Activated B cell treated with CpG ODN at 0.5 μM for 24 hours (primary cell): ENCODE data around the gene ARID2. TPM values are rescaled to one million over a fixed set of nuclear protein-coding genes. Genes with fewer than 3 reads are reported as not detected.

Source experiments
- ATAC-seq: fragments of 200-7000 bp; cut with Tn5 transposase; one replicate; pipeline ENCODE4 v1.10.0; 2021; ENCODE audit warnings: low read depth, mild to moderate bottlenecking, moderate library complexity
- CTCF ChIA-PET: fragments of 350-600 bp; sonication (Branson Sonifier 250); formaldehyde crosslinking; loops from one replicate; lab custom pipeline; 2021; ENCODE audit warnings: antibody characterized with exemption; lab: Charles Lee
- POLR2A ChIA-PET: fragments of 350-600 bp; sonication (Branson Sonifier 250); formaldehyde crosslinking; loops from one replicate; lab custom pipeline; 2021; ENCODE audit warnings: antibody characterized with exemption; lab: Charles Lee
- DNase-seq: peaks from one replicate; pipeline ENCODE4 v3.0.0; 2022
- H3K27ac Mint-ChIP-seq: one replicate; pipeline ENCODE4 v1.8.0; 2020; ENCODE audit warnings: mixed read lengths
- H3K27me3 Mint-ChIP-seq: one replicate; pipeline ENCODE4 v1.8.0; 2021; ENCODE audit warnings: mixed read lengths
- H3K36me3 Mint-ChIP-seq: one replicate; pipeline ENCODE4 v1.8.0; 2021; ENCODE audit warnings: low read depth, mixed read lengths
- H3K4me1 Mint-ChIP-seq: one replicate; pipeline ENCODE4 v1.8.0; 2021; ENCODE audit warnings: mixed read lengths
- H3K4me3 Mint-ChIP-seq: one replicate; pipeline ENCODE4 v1.8.0; 2020; ENCODE audit warnings: mild to moderate bottlenecking, mixed read lengths
- H3K9me3 Mint-ChIP-seq: one replicate; pipeline ENCODE4 v1.8.0; 2020; ENCODE audit warnings: mixed read lengths
- intact Hi-C: fragments of 100-400 bp; cut with micrococcal nuclease; formaldehyde crosslinking; loops from one replicate; pipeline ENCODE4 v1.15.1; 2024
- total RNA-seq: library from RNA; stranded (reverse); gene quantifications from 2 replicates; pipeline ENCODE4 v1.2.3, GENCODE V29; 2022
- TF ChIP-seq, protein P1 (sequence below): fragments of 200-600 bp; IDR thresholded peaks from one replicate; pipeline ENCODE4 v1.8.0; 2022; ENCODE audit warnings: antibody characterized with exemption, mild to moderate bottlenecking

The ARID2 gene
- total RNA-seq, 1 donor from 2014 or later, result 48.7 TPM

DNA sequence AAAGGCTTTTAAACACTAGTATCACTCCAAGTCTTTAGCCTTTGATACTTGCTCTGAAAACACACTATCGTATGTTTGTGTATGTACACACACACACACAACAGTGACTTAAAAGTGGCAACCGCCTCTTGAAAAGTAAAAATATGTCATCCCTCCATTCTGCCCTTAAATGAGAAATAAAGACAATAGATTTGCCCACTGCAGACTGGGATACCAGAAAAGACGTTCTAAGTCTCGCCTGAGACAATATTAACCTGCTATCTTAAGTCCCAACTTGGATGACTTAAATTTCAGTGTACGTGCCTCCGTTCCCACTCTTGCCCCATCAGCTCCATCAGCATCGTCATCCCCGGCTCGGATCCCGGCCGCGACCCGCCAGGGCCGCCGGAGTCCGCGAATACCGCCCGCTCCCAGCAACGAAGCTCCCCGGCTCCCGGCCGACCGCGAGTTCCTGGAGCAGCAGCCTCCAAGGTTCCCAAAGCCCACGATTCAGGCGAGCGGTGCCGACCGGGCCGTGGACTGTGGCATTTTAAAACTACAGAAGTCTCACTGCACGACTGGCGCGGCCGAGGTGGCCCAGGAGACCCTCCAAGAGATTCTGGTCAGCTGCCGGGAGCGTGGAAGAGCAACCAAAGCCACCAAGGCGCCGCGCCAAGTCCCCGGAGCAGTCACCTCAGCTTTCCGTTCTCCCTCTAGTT, 2.8 kb upstream of the ARID2 start:
- CTCF ChIA-PET, result interaction anchor here (0.7 to 6.8 kb wide), 9 partner anchors 12 to 556 kb away, joined by 3 to 77 read pairs (median 5); no protein-coding TSS in a partner anchor
- peaks cover 29% of the 10 kb centered on the region for H3K36me3 Mint-ChIP-seq
- H3K27ac Mint-ChIP-seq, result peak overlapping the region; percentile 99
- ATAC-seq (no peak), DNase-seq (peak; percentile 46)
- intact Hi-C loops, result loop anchor here (1.0 to 10.0 kb wide), 6 partner anchors 57 to 1981 kb away; partner anchors contain the start of genes RPAP3, SLC38A1 and SLC38A2
- H3K27me3 Mint-ChIP-seq, result no peaks in the 10 kb centered on the region
- TF ChIP-seq, protein P1, sequence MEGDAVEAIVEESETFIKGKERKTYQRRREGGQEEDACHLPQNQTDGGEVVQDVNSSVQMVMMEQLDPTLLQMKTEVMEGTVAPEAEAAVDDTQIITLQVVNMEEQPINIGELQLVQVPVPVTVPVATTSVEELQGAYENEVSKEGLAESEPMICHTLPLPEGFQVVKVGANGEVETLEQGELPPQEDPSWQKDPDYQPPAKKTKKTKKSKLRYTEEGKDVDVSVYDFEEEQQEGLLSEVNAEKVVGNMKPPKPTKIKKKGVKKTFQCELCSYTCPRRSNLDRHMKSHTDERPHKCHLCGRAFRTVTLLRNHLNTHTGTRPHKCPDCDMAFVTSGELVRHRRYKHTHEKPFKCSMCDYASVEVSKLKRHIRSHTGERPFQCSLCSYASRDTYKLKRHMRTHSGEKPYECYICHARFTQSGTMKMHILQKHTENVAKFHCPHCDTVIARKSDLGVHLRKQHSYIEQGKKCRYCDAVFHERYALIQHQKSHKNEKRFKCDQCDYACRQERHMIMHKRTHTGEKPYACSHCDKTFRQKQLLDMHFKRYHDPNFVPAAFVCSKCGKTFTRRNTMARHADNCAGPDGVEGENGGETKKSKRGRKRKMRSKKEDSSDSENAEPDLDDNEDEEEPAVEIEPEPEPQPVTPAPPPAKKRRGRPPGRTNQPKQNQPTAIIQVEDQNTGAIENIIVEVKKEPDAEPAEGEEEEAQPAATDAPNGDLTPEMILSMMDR, result no peak
- H3K9me3 Mint-ChIP-seq, result no peaks in the 10 kb centered on the region
- peak overlapping the region; percentile 92 for H3K4me3 Mint-ChIP-seq
- H3K4me1 Mint-ChIP-seq, result peaks cover 42% of the 10 kb centered on the region
- POLR2A ChIA-PET, result interaction anchor here (0.8 to 6.2 kb wide), 13 partner anchors 9 to 511 kb away, joined by 3 to 49 read pairs (median 6); partner anchors contain the start of genes ANO6 and SCAF11

DNA sequence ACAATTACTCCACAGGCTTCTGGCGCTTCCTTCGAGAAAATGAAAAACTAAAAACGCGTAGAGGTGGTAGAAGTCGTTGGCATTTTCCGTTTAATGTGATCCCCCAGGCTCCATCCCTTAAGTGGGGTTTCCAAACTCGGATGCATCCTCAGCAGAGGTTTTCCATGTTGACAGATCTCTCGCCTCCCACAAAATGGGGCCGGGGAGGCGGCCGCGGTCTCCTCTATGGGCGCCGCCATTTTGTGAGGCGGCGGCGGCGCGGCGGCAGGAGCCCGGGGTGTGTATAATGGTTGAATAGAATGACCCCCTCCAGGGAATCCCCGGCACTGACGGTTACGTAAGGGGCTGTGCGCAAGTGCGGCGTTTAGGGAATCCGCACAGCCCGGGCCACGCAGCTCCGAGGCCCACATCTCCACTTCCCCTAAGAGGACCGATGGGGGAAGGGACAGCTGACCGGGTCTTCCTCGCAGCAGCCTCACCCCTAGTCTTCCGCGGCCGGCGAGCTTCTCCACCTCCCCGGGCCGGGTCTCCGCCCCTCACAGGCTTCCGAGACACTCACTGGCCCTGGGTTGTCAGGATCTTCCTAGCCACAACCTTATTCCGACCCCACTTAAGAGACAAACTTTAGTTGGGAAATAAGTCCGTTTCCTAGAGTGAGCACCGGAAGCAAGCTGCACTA, 2.1 kb upstream of the ARID2 start:
- peaks cover 28% of the 10 kb centered on the region for H3K36me3 Mint-ChIP-seq
- peak overlapping the region; percentile 92 for H3K4me3 Mint-ChIP-seq
- POLR2A ChIA-PET, result interaction anchor here (0.7 to 6.2 kb wide), 18 partner anchors 10 to 542 kb away, joined by 3 to 49 read pairs (median 5); partner anchors contain the start of genes ANO6 and SCAF11
- H3K9me3 Mint-ChIP-seq, result no peaks in the 10 kb centered on the region
- peak overlapping the region; percentile 99 for H3K27ac Mint-ChIP-seq
- DNase-seq, result peak; percentile 81
- peaks cover 42% of the 10 kb centered on the region for H3K4me1 Mint-ChIP-seq
- intact Hi-C loops, result loop anchor here (1.0 to 10.0 kb wide), 6 partner anchors 58 to 1980 kb away; partner anchors contain the start of genes RPAP3, SLC38A1 and SLC38A2
- ATAC-seq, result peak; percentile 56
- CTCF ChIA-PET, result interaction anchor here (0.8 to 6.8 kb wide), 5 partner anchors 13 to 557 kb away, joined by 3 to 77 read pairs (median 9); no protein-coding TSS in a partner anchor
- TF ChIP-seq, protein P1, result no peak
- no peaks in the 10 kb centered on the region for H3K27me3 Mint-ChIP-seq

DNA sequence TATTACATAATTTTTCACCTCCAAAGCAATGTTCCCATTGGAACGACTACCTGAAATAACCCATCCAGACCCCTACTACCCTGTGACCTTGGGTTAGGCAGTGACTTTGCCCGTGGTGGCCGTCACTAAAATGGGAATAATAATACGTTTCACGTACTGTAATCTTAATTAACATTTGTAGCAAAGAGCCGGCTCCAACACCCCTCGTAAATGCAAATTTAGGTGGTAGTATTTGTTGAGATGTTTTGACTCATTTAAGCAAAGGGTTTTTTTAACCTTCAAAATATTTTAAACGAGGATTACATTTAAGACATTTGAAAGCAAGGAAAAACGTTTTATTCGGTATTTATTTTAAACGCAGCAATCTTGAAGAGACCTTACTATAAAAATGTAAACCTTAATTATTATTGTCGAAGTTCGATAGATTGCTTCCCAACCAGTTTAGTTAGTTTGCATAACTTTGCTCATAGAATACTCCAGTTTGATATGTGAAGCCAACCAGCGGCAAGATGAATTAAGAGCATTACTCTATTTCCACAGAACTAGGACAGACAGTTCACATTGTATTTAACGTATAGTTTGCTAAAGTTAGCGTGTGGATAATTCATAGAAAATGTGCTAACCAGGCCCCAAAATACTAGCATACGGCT, 1.4 kb upstream of the ARID2 start:
- no peak for ATAC-seq
- Mint-ChIP-seq H3K4me3 (peak overlapping the region; percentile 92), H3K4me1 (peaks cover 42% of the 10 kb centered on the region), H3K27ac (peak overlapping the region; percentile 99), H3K27me3 (no peaks in the 10 kb centered on the region), H3K36me3 (peaks cover 27% of the 10 kb centered on the region), H3K9me3 (no peaks in the 10 kb centered on the region)
- TF ChIP-seq, protein P1, result no peak
- intact Hi-C loops, result loop anchor here (1.0 to 10.0 kb wide), 8 partner anchors 59 to 1979 kb away; partner anchors contain the start of genes ANO6, RPAP3, SCAF11 and SLC38A1
- POLR2A ChIA-PET, result interaction anchor here (0.6 to 6.2 kb wide), 21 partner anchors 10 to 541 kb away, joined by 3 to 49 read pairs (median 5); partner anchors contain the start of genes ANO6 and SCAF11
- CTCF ChIA-PET, result interaction anchor here (0.9 to 6.8 kb wide), 4 partner anchors 15 to 184 kb away, joined by 3 to 77 read pairs (median 24); no protein-coding TSS in a partner anchor
- no peak for DNase-seq

DNA sequence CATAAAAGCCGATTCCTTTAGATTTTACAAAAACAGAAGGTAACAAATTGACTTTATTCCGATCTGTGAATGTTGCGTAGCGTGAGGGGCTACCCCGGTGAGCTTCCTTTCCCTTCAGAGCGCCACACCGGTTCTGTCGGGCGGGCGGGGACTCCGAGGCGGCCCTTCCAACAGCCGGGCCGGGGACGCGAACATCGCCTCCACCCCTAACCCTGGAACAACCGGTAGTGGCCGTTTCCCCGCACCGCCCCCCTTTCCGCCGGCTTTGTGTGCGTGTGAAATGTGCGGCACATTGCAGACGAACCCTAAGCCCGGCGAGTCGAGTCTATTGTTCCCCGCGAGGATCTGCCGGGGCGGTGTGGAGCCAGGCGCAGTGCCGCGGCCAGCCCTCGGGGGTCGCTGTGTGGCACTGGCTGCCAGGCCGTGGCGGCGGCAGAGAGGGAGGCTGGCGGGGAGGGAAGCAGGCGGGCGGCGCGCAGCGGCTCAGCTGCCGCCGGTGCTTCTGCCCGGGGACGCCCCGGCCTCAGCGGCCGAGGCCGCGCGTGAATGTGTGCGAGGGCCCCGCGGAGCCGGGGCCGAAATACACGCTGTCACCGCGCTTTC, 775 bp upstream of the ARID2 start:
- intact Hi-C loops, result loop anchor here (1.0 to 10.0 kb wide), 6 partner anchors 262 to 1979 kb away; partner anchors contain the start of genes ANO6, RPAP3, SCAF11 and SLC38A1
- no peaks in the 10 kb centered on the region for H3K9me3 Mint-ChIP-seq
- TF ChIP-seq, protein P1, result peak; percentile 60
- H3K36me3 Mint-ChIP-seq, result peaks cover 28% of the 10 kb centered on the region
- peak overlapping the region; percentile 99 for H3K27ac Mint-ChIP-seq
- no peaks in the 10 kb centered on the region for H3K27me3 Mint-ChIP-seq
- DNase-seq (peak; percentile 97), ATAC-seq (peak; percentile 68)
- ChIA-PET POLR2A (interaction anchor here (0.6 to 6.2 kb wide), 24 partner anchors 10 to 664 kb away, joined by 3 to 49 read pairs (median 4); partner anchors contain the start of genes ANO6, SCAF11 and SLC38A1), CTCF (interaction anchor here (0.9 to 6.8 kb wide), 3 partner anchors 14 to 184 kb away, joined by 3 to 77 read pairs (median 38); no protein-coding TSS in a partner anchor)
- H3K4me3 Mint-ChIP-seq, result peak overlapping the region; percentile 92
- H3K4me1 Mint-ChIP-seq, result peaks cover 41% of the 10 kb centered on the region
